NCI-H1436 treated with DMSO at 0.1 percent for 48 hours (cell line): ENCODE results near the gene OR3A2.
"Not testable (repeated sequence)": the region's sequence is repeated elsewhere in the genome, so short reads cannot be mapped to it uniquely, and the experiment has no call there.

Source experiments
- DNase-seq: peaks from one replicate; lab custom pipeline; 2025; lab: John Stamatoyannopoulos, UW

OR3A2 gene

GRCh38 chr17:3385869-3386816 is at the start of gene OR3A2:
OR3A2 (minus strand) TSS chr17:3386308.
- DNase-seq: no peak

- no peak for DNase-seq
Measured at GRCh38 chr17:3433741-3434140, 47.6 kb upstream of the OR3A2 start, which contains the start of gene OR1E2. OR1E2 (minus strand) TSS chr17:3433841; CDS start chr17:3433841, 0 bp downstream.

GRCh38 chr17:3433215-3433614 is 47.1 kb upstream of the OR3A2 start:
- DNase-seq: not testable (repeated sequence)

GRCh38 chr17:3418222-3418621 is 32.1 kb upstream of the OR3A2 start:
- no peak for DNase-seq

GRCh38 chr17:3415610-3416009 is 29.5 kb upstream of the OR3A2 start:
- DNase-seq: no peak

GRCh38 chr17:3412216-3412615 is 26.1 kb upstream of the OR3A2 start:
- not testable (repeated sequence) for DNase-seq

GRCh38 chr17:3411070-3411469 is 25.0 kb upstream of the OR3A2 start, which contains the start of gene OR3A3:
OR3A3 (plus strand) TSS chr17:3411370.
- no peak for DNase-seq

GRCh38 chr17:3403856-3404255 is 17.7 kb upstream of the OR3A2 start:
- not testable (repeated sequence) for DNase-seq

- DNase-seq: no peak
Measured at GRCh38 chr17:3401786-3402185, 15.7 kb upstream of the OR3A2 start.

- DNase-seq: no peak
Measured at GRCh38 chr17:3400055-3400454, 13.9 kb upstream of the OR3A2 start.

- DNase-seq: no peak
Measured at GRCh38 chr17:3398310-3398709, 12.2 kb upstream of the OR3A2 start, which contains the start of gene OR1E1. OR1E1 (minus strand) TSS chr17:3398410; CDS start chr17:3398410, 0 bp downstream.

- DNase-seq: not testable (repeated sequence)
Measured at GRCh38 chr17:3397801-3398200, 11.7 kb upstream of the OR3A2 start.

GRCh38 chr17:3389791-3390190 is 3.7 kb upstream of the OR3A2 start:
- DNase-seq: no peak

GRCh38 chr17:3381957-3382356 is 4.2 kb downstream of the OR3A2 start:
- DNase-seq: no peak

GRCh38 chr17:3378321-3378720 is 7.8 kb downstream of the OR3A2 start:
- no peak for DNase-seq

- not testable (repeated sequence) for DNase-seq
Measured at GRCh38 chr17:3371167-3371566, 14.9 kb downstream of the OR3A2 start.

- not testable (repeated sequence) for DNase-seq
Measured at GRCh38 chr17:3342782-3343181, 43.3 kb downstream of the OR3A2 start.

GRCh38 chr17:3335876-3336275 is 50.2 kb downstream of the OR3A2 start:
- DNase-seq: no peak

GRCh38 chr17:3318336-3318735 is 67.8 kb downstream of the OR3A2 start:
- no peak for DNase-seq

GRCh38 chr17:3316836-3317235 is 69.3 kb downstream of the OR3A2 start:
- DNase-seq: no peak

- DNase-seq: no peak
Measured at GRCh38 chr17:3308603-3309002, 77.5 kb downstream of the OR3A2 start.

GRCh38 chr17:3298260-3298659 is 87.8 kb downstream of the OR3A2 start, which contains the start of gene OR3A1:
OR3A1 (minus strand) TSS chr17:3298360; CDS start chr17:3292582, 5,778 bp downstream.
- no peak for DNase-seq

- DNase-seq: no peak
Measured at GRCh38 chr17:3295632-3296031, 90.5 kb downstream of the OR3A2 start.
